K562 (cell line): ENCODE results near the gene PYROXD2. TPM values are rescaled to one million over a fixed set of nuclear protein-coding genes. Genes with fewer than 3 reads are reported as not detected.
A peak's percentile ranks its signal among the peaks of the same experiment; 100 is the strongest.

Experiments used
- ESRRB ChIP-seq: fragments of 250-450 bp; sonication (Bioruptor Pico); IDR thresholded peaks from 2 replicates; pipeline ENCODE4 v1.5.0; 2020; ENCODE audit warnings: mild to moderate bottlenecking, moderate library complexity, borderline replicate concordance
- FOXA1 ChIP-seq: fragments of 450-650 bp; IDR thresholded peaks from 2 replicates; pipeline ENCODE4 v1.6.1; 2016; ENCODE audit warnings: mild to moderate bottlenecking, borderline replicate concordance
- GTF2F1 ChIP-seq: IDR thresholded peaks from 2 replicates; pipeline ENCODE4 v1.6.1; 2011; ENCODE audit warnings: low read depth, low read length, improper control_type of control experiment
- HINFP ChIP-seq: fragments of 450-650 bp; conservative IDR thresholded peaks from 2 replicates; pipeline ENCODE4 v1.6.1; 2016; ENCODE audit warnings: missing genetic modification characterization, low read depth, mild to moderate bottlenecking, control low read depth, missing compliant biosample characterization
- HNRNPH1 ChIP-seq: fragments of 200-400 bp; formaldehyde crosslinking; optimal IDR thresholded peaks from 2 replicates; pipeline ENCODE3; 2017; ENCODE audit warnings: low read depth, mild to moderate bottlenecking, low read length, moderate library complexity
- HNRNPLL ChIP-seq: fragments of 200-400 bp; formaldehyde crosslinking; IDR thresholded peaks from 2 replicates; pipeline ENCODE4 v1.6.1; 2017; ENCODE audit warnings: low read length, low read depth, mild to moderate bottlenecking; ENCODE audit not compliant: poor library complexity, severe bottlenecking
- HSF4 ChIP-seq: fragments of 250-450 bp; sonication (Bioruptor Pico); IDR thresholded peaks from 2 replicates; pipeline ENCODE4 v2.1.2; 2022; ENCODE audit warnings: mild to moderate bottlenecking, moderate library complexity, borderline replicate concordance
- KLF6 ChIP-seq: fragments of 250-450 bp; sonication (Bioruptor Pico); IDR thresholded peaks from 2 replicates; pipeline ENCODE4 v1.4.0; 2020; ENCODE audit warnings: mild to moderate bottlenecking, moderate library complexity, borderline replicate concordance
- MCM7 ChIP-seq, 2 experiments: fragments of 450-650 bp; IDR thresholded peaks; 2 replicates each; pipeline ENCODE4 v1.6.1; 2016 to 2018
- MTA2 ChIP-seq: fragments of 450-650 bp; IDR thresholded peaks from 2 replicates; pipeline ENCODE4 v1.6.1; 2016; ENCODE audit warnings: low read depth
- MYC ChIP-seq, 2 experiments: fragments of 250-450 bp in 1 of 2; sonication (Bioruptor Pico) in 1 of 2; IDR thresholded peaks; 2 replicates each; pipeline versions ENCODE4 v1.5.1 to v1.6.1; 2012 to 2021; ENCODE audit warnings: low read depth in 2 of 2, borderline replicate concordance in 1 of 2, improper control_type of control experiment in 1 of 2, low read length in 1 of 2, mild to moderate bottlenecking in 1 of 2, moderate library complexity in 1 of 2
- NFE2L1 ChIP-seq: fragments of 450-650 bp; IDR thresholded peaks from 2 replicates; pipeline ENCODE4 v1.6.1; 2016; ENCODE audit warnings: missing genetic modification characterization, low read depth, mild to moderate bottlenecking, missing compliant biosample characterization, moderate library complexity, borderline replicate concordance
- PATZ1 ChIP-seq: fragments of 250-450 bp; sonication (Bioruptor Pico); IDR thresholded peaks from 2 replicates; pipeline ENCODE4 v1.5.0; 2020; ENCODE audit warnings: mild to moderate bottlenecking, borderline replicate concordance
- PTRF ChIP-seq: fragments of 450-650 bp; IDR thresholded peaks from 2 replicates; pipeline ENCODE4 v1.6.1; 2016; ENCODE audit warnings: mild to moderate bottlenecking, missing genetic modification characterization, missing compliant biosample characterization
- SMAD2 ChIP-seq: fragments of 150-350 bp; IDR thresholded peaks from 2 replicates; pipeline ENCODE4 v1.6.1; 2014; ENCODE audit warnings: low read depth, mild to moderate bottlenecking, low read length
- TEAD4 ChIP-seq, 2 experiments: sonication (generic) in 1 of 2; formaldehyde crosslinking in 1 of 2; IDR thresholded peaks; 2 replicates each; pipeline versions ENCODE4 v1.6.1 to v1.8.0; 2012 to 2022; ENCODE audit warnings: borderline replicate concordance in 1 of 2, inconsistent platforms in 1 of 2, low read length in 1 of 2, mild to moderate bottlenecking in 1 of 2, missing genetic modification reagents in 1 of 2
- TFE3 ChIP-seq: fragments of 450-650 bp; formaldehyde crosslinking; IDR thresholded peaks from 2 replicates; pipeline ENCODE4 v1.4.0; 2020; ENCODE audit warnings: mild to moderate bottlenecking, mixed read lengths
- UBTF ChIP-seq, 2 experiments: IDR thresholded peaks; 2 replicates each; pipeline ENCODE4 v1.6.1; 2012; ENCODE audit warnings: improper control_type of control experiment in 2 of 2, low read depth in 2 of 2, low read length in 2 of 2, borderline replicate concordance in 1 of 2
- ZC3H11A ChIP-seq: IDR thresholded peaks from 2 replicates; pipeline ENCODE4 v1.6.1; 2012; ENCODE audit warnings: low read depth, low read length, improper control_type of control experiment
- ZNF253 ChIP-seq: fragments of 250-450 bp; sonication (Bioruptor Pico); conservative IDR thresholded peaks from 2 replicates; pipeline ENCODE4 v1.6.1; 2021; ENCODE audit warnings: mild to moderate bottlenecking
- polyA plus RNA-seq, 8 experiments: library from polyadenylated mRNA; depleted of rRNA in 4 of 8; stranded (reverse) in 5 of 8; unstranded in 3 of 8; fragments of >200 nt; fragmentation: Nextera tagmentation in 2 of 8; fragmentation: Illumina TruSeq in 1 of 8; extraction: Ambion mirVana in 2 of 8; extraction: Trizol in 1 of 8; gene quantifications; 2 replicates each; pipeline versions ENCODE4 v1.2.1 to v1.2.3, GENCODE V29; 2011 to 2014; ENCODE audit warnings: inconsistent platforms in 1 of 8, missing spikeins in 1 of 8
- total RNA-seq, 7 experiments: library from RNA; depleted of rRNA in 6 of 7; stranded (reverse); fragments of >200 nt in 6 of 7; fragmentation: Illumina TruSeq in 2 of 7; extraction: Trizol in 2 of 7; gene quantifications; 2 replicates each; pipeline versions ENCODE4 v1.2.1 to v1.2.3, GENCODE V29; 2011 to 2021; ENCODE audit warnings: low replicate concordance in 1 of 7

Gene PYROXD2
- total and polyA plus RNA-seq, 9 of the 15 experiments (the other 6 are each of a cell fraction or from before 2014, with no cell fraction given): 0.14 to 1.4 (median 0.58) TPM

GRCh38 chr10:98446661-98447221 lies 31.8 kb upstream of the PYROXD2 start, which contains the start of gene HPS1 (continued):
- TF ChIP-seq ESRRB (CRISPR knock-in tag) (no peak), HNRNPLL (no peak), PATZ1 (no peak), HSF4 (CRISPR knock-in tag) (no peak), MTA2 (no peak), TFE3 (CRISPR knock-in tag) (peak; percentile 97), HINFP (no peak), MCM7 (IDR thresholded peaks at IDR 0.05) (no peak), FOXA1 (no peak), GTF2F1 (no peak), TEAD4 (IDR thresholded peaks at IDR 0.05; ENCODE audit: low read length) (no peak), TEAD4 (CRISPR knock-in tag; IDR thresholded peaks at IDR 0.05; ENCODE audit: borderline replicate concordance) (no peak), KLF6 (no peak), ZNF253 (CRISPR knock-in tag) (no peak), ZC3H11A (no peak), NFE2L1 (no peak), MYC (IDR thresholded peaks at IDR 0.05; ENCODE audit: low read depth, low read length) (peak; percentile 86), MYC (CRISPR knock-in tag; IDR thresholded peaks at IDR 0.05; ENCODE audit: borderline replicate concordance, low read depth) (no peak), UBTF (IDR thresholded peaks at IDR 0.05; ENCODE audit: borderline replicate concordance in 1 of 2, low read depth in 2 of 2, low read length in 2 of 2) (no peak), SMAD2 (no peak), HNRNPH1 (no peak), PTRF (tag) (no peak)
